ENCODE measurements around the gene TAPBPL.
"Not testable (repeated sequence)": the region's sequence is repeated elsewhere in the genome, so short reads cannot be mapped to it uniquely, and the experiment has no call there.

The TAPBPL gene

DNA sequence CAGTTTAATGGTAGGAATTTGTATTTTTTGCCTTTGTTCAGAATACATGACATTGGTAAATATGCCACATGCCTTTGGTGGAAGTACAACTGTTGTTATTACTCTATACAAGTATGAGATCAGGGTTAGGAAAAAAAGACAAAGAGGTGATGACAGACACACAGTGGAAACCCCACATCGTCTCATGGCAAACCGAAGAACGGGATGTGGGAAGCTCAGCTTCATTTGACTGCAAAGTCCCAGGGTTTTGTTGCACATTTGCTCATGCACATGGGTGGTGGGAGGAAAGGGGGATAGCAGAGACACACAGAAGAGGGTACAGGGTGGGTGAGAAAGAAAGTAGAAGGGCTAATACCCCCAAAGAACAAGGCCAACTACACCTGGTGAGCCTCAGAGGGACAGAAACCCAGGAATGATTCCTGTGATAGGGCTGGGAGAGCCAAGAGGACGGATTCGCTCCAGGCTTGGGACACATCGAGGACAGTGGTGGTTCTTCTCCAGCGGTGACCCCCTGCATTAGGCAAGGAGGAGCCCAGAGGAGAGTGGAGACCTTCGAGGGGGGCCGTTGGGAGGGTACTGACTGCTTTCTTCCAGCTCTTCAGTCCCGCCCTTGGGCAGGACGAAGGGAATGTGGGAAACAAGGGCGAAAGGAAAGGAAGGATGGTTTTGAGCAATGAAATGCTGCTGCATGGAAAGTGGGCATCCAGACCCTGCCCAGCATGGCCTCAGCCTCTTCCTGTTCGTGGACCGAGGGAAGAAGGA, 10.6 kb downstream of the TAPBPL start:
- Histone ChIP-seq H3K27ac (ENCODE audit: low read depth, low read length) (no peak overlapping the region), H3K4me3 (ENCODE audit: low read depth in 1 of 5, low read length in 5 of 5) (no peak overlapping the region), H3K27me3 (ENCODE audit: control insufficient read depth in 5 of 5, insufficient read depth in 4 of 5, low read length in 5 of 5) (no peaks in the 10 kb centered on the region), H3K36me3 (ENCODE audit: control insufficient read depth in 5 of 5, insufficient read depth in 5 of 5, low read length in 5 of 5) (peaks cover 7 to 86% (median 73%) of the 10 kb centered on the region in 5 donors), H3K4me1 (ENCODE audit: control insufficient read depth in 5 of 5, insufficient read depth in 5 of 5, low read length in 5 of 5) (peaks cover 0 to 29% (median 5%) of the 10 kb centered on the region in 5 donors), H3K9me3 (ENCODE audit: control insufficient read depth in 5 of 5, low read length in 5 of 5) (no peaks in the 10 kb centered on the region), H3K9ac (ENCODE audit: low read length in 5 of 5) (peak overlapping the region in 1 of 5 donors; percentile 23)

DNA sequence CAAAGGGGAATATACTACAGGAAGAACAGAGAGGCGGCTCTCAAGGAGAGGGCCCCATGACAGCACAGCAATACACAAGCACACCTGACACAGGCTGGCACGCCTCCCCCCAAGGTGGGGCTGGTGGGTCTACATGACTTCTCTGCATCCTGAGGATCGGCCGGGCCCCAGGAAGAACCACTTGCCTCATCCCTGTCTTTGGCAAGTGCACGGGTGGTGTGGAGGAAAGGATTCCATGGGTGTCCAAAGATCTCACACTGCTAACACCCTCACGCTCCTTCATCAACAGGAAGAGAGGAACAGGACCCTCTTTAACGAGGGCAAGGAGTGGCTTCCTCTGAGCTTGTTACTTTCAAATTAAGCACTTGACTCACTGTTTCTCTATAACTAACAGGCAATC, 11.4 kb downstream of the TAPBPL start:
- peaks cover 0 to 29% (median 5%) of the 10 kb centered on the region in 5 donors for H3K4me1 ChIP-seq (ENCODE audit: control insufficient read depth in 5 of 5, insufficient read depth in 5 of 5, low read length in 5 of 5)
- H3K4me3 ChIP-seq (ENCODE audit: low read depth in 1 of 5, low read length in 5 of 5): no peak overlapping the region
- H3K9ac ChIP-seq (ENCODE audit: low read length in 5 of 5): no peak overlapping the region
- H3K9me3 ChIP-seq (ENCODE audit: control insufficient read depth in 5 of 5, low read length in 5 of 5): no peaks in the 10 kb centered on the region
- no peaks in the 10 kb centered on the region for H3K27me3 ChIP-seq (ENCODE audit: control insufficient read depth in 5 of 5, insufficient read depth in 4 of 5, low read length in 5 of 5)
- peaks cover 7 to 78% (median 67%) of the 10 kb centered on the region in 5 donors for H3K36me3 ChIP-seq (ENCODE audit: control insufficient read depth in 5 of 5, insufficient read depth in 5 of 5, low read length in 5 of 5)
- H3K27ac ChIP-seq (ENCODE audit: low read depth, low read length): no peak overlapping the region

- H3K27me3 ChIP-seq (ENCODE audit: control insufficient read depth in 5 of 5, insufficient read depth in 4 of 5, low read length in 5 of 5): no peaks in the 10 kb centered on the region
- no peaks in the 10 kb centered on the region for H3K9me3 ChIP-seq (ENCODE audit: control insufficient read depth in 5 of 5, low read length in 5 of 5)
- H3K9ac ChIP-seq (ENCODE audit: low read length in 5 of 5): no peak overlapping the region
- peaks cover 0 to 29% (median 7%) of the 10 kb centered on the region in 5 donors for H3K4me1 ChIP-seq (ENCODE audit: control insufficient read depth in 5 of 5, insufficient read depth in 5 of 5, low read length in 5 of 5)
- no peak overlapping the region for H3K27ac ChIP-seq (ENCODE audit: low read depth, low read length)
- H3K36me3 ChIP-seq (ENCODE audit: control insufficient read depth in 5 of 5, insufficient read depth in 5 of 5, low read length in 5 of 5): peaks cover 7 to 71% (median 61%) of the 10 kb centered on the region in 5 donors
- H3K4me3 ChIP-seq (ENCODE audit: low read depth in 1 of 5, low read length in 5 of 5): no peak overlapping the region
Measured at GRCh38 chr12:6463858-6464257, 12.0 kb downstream of the TAPBPL start.

DNA sequence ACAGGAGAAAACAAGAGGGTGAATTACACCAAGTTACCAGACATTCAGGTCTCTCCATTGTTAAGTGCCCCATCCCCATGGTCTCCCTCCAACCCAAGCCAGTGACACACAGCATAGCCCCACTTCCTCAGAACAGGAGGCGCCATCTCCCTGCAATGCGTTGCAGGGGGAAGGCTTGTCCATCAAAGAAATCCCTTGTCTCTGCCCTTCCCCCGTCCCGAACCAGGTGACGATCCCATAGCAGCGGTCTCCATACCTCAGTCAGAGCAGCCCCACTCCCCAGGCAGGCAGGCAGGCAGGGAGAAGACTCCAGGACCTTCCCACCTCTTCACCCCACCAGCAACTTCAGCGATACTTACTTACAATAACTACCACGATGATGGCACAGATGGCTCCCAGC, 12.7 kb downstream of the TAPBPL start:
- Histone ChIP-seq H3K27ac (ENCODE audit: low read depth, low read length) (no peak overlapping the region), H3K9ac (ENCODE audit: low read length in 5 of 5) (no peak overlapping the region), H3K27me3 (ENCODE audit: control insufficient read depth in 5 of 5, insufficient read depth in 4 of 5, low read length in 5 of 5) (no peaks in the 10 kb centered on the region), H3K4me1 (ENCODE audit: control insufficient read depth in 5 of 5, insufficient read depth in 5 of 5, low read length in 5 of 5) (peaks cover 0 to 36% (median 14%) of the 10 kb centered on the region in 5 donors), H3K4me3 (ENCODE audit: low read depth in 1 of 5, low read length in 5 of 5) (no peak overlapping the region), H3K9me3 (ENCODE audit: control insufficient read depth in 5 of 5, low read length in 5 of 5) (no peaks in the 10 kb centered on the region), H3K36me3 (ENCODE audit: control insufficient read depth in 5 of 5, insufficient read depth in 5 of 5, low read length in 5 of 5) (peaks cover 3 to 65% (median 55%) of the 10 kb centered on the region in 5 donors)

- Histone ChIP-seq H3K27me3 (ENCODE audit: control insufficient read depth in 5 of 5, insufficient read depth in 4 of 5, low read length in 5 of 5) (no peaks in the 10 kb centered on the region), H3K27ac (ENCODE audit: low read depth, low read length) (no peak overlapping the region), H3K9me3 (ENCODE audit: control insufficient read depth in 5 of 5, low read length in 5 of 5) (no peaks in the 10 kb centered on the region), H3K36me3 (ENCODE audit: control insufficient read depth in 5 of 5, insufficient read depth in 5 of 5, low read length in 5 of 5) (peaks cover 3 to 55% (median 47%) of the 10 kb centered on the region in 5 donors), H3K4me3 (ENCODE audit: low read depth in 1 of 5, low read length in 5 of 5) (no peak overlapping the region), H3K9ac (ENCODE audit: low read length in 5 of 5) (no peak overlapping the region), H3K4me1 (ENCODE audit: control insufficient read depth in 5 of 5, insufficient read depth in 5 of 5, low read length in 5 of 5) (peaks cover 4 to 42% (median 22%) of the 10 kb centered on the region in 5 donors)
Measured at GRCh38 chr12:6465467-6466183, 13.8 kb downstream of the TAPBPL start.

GRCh38 chr12:6466184-6466573, 14.3 kb downstream of the TAPBPL start:
- Histone ChIP-seq H3K4me1 (ENCODE audit: control insufficient read depth in 5 of 5, insufficient read depth in 5 of 5, low read length in 5 of 5) (peaks cover 4 to 39% (median 22%) of the 10 kb centered on the region in 5 donors), H3K9me3 (ENCODE audit: control insufficient read depth in 5 of 5, low read length in 5 of 5) (no peaks in the 10 kb centered on the region), H3K4me3 (ENCODE audit: low read depth in 1 of 5, low read length in 5 of 5) (no peak overlapping the region), H3K36me3 (ENCODE audit: control insufficient read depth in 5 of 5, insufficient read depth in 5 of 5, low read length in 5 of 5) (peaks cover 3 to 50% (median 42%) of the 10 kb centered on the region in 5 donors), H3K9ac (ENCODE audit: low read length in 5 of 5) (no peak overlapping the region), H3K27ac (ENCODE audit: low read depth, low read length) (no peak overlapping the region), H3K27me3 (ENCODE audit: control insufficient read depth in 5 of 5, insufficient read depth in 4 of 5, low read length in 5 of 5) (no peaks in the 10 kb centered on the region)

- H3K9me3 ChIP-seq (ENCODE audit: control insufficient read depth in 5 of 5, low read length in 5 of 5); H3K9ac ChIP-seq (ENCODE audit: low read length in 5 of 5); H3K27ac ChIP-seq (ENCODE audit: low read depth, low read length); H3K4me3 ChIP-seq (ENCODE audit: low read depth in 1 of 5, low read length in 5 of 5); H3K27me3 ChIP-seq (ENCODE audit: control insufficient read depth in 5 of 5, insufficient read depth in 4 of 5, low read length in 5 of 5): not testable (repeated sequence)
- Histone ChIP-seq H3K4me1 (ENCODE audit: control insufficient read depth in 5 of 5, insufficient read depth in 5 of 5, low read length in 5 of 5) (peaks cover 4 to 36% (median 23%) of the 10 kb centered on the region in 5 donors), H3K36me3 (ENCODE audit: control insufficient read depth in 5 of 5, insufficient read depth in 5 of 5, low read length in 5 of 5) (peaks cover 3 to 44% (median 36%) of the 10 kb centered on the region in 5 donors)
Measured at GRCh38 chr12:6466751-6467150, 14.9 kb downstream of the TAPBPL start.

DNA sequence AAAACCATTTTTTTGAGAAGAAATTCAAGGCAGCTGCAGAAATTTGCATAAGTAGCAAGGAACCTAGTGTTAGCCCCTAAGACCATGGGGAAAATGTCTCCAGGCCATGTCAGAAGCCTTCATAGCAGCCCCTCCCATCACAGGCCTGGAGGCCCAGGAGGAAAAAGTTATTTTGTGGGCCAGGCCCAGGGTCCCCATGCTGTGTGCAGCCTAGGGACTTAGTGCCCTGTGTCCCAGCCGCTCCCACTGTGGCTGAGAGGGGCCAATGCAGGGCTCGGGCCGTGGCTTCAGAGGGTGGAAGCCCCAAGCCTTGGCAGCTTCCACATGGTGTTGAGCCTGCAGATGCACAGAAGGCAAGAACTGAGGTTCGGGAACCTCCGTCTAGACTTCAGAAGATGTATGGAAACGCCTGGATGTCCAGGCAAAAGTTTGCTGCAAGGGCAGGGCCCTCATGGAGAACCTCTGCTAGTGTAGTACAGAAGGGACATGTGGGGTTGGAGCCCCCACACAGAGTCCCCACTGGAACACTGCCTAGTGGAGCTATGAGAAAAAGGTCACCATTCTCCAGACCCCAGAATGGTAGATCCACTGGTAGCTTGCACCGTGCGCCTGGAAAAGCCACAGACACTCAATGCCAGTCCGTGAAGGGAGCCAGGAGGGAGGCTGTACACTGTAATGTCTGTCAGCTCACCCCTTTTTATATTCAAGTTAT, 15.9 kb downstream of the TAPBPL start:
- not testable (repeated sequence) for H3K9me3 ChIP-seq (ENCODE audit: control insufficient read depth in 5 of 5, low read length in 5 of 5); H3K4me3 ChIP-seq (ENCODE audit: low read depth in 1 of 5, low read length in 5 of 5); H3K27me3 ChIP-seq (ENCODE audit: control insufficient read depth in 5 of 5, insufficient read depth in 4 of 5, low read length in 5 of 5); H3K27ac ChIP-seq (ENCODE audit: low read depth, low read length); H3K9ac ChIP-seq (ENCODE audit: low read length in 5 of 5)
- Histone ChIP-seq H3K4me1 (ENCODE audit: control insufficient read depth in 5 of 5, insufficient read depth in 5 of 5, low read length in 5 of 5) (peaks cover 4 to 28% (median 23%) of the 10 kb centered on the region in 5 donors), H3K36me3 (ENCODE audit: control insufficient read depth in 5 of 5, insufficient read depth in 5 of 5, low read length in 5 of 5) (peaks cover 3 to 34% (median 26%) of the 10 kb centered on the region in 5 donors)

- H3K9me3 ChIP-seq (ENCODE audit: control insufficient read depth in 5 of 5, low read length in 5 of 5): no peaks in the 10 kb centered on the region
- H3K9ac ChIP-seq (ENCODE audit: low read length in 5 of 5): no peak overlapping the region
- H3K4me3 ChIP-seq (ENCODE audit: low read depth in 1 of 5, low read length in 5 of 5): no peak overlapping the region
- H3K36me3 ChIP-seq (ENCODE audit: control insufficient read depth in 5 of 5, insufficient read depth in 5 of 5, low read length in 5 of 5): peaks cover 3 to 29% (median 21%) of the 10 kb centered on the region in 5 donors
- H3K27me3 ChIP-seq (ENCODE audit: control insufficient read depth in 5 of 5, insufficient read depth in 4 of 5, low read length in 5 of 5): no peaks in the 10 kb centered on the region
- H3K27ac ChIP-seq (ENCODE audit: low read depth, low read length): no peak overlapping the region
- H3K4me1 ChIP-seq (ENCODE audit: control insufficient read depth in 5 of 5, insufficient read depth in 5 of 5, low read length in 5 of 5): peaks cover 4 to 26% (median 21%) of the 10 kb centered on the region in 5 donors
Measured at GRCh38 chr12:6468283-6468575, 16.4 kb downstream of the TAPBPL start.

- H3K36me3 ChIP-seq (ENCODE audit: control insufficient read depth in 5 of 5, insufficient read depth in 5 of 5, low read length in 5 of 5): peaks cover 0 to 21% (median 14%) of the 10 kb centered on the region in 5 donors
- H3K9ac ChIP-seq (ENCODE audit: low read length in 5 of 5): no peak overlapping the region
- no peak overlapping the region for H3K27ac ChIP-seq (ENCODE audit: low read depth, low read length)
- no peaks in the 10 kb centered on the region for H3K9me3 ChIP-seq (ENCODE audit: control insufficient read depth in 5 of 5, low read length in 5 of 5)
- H3K27me3 ChIP-seq (ENCODE audit: control insufficient read depth in 5 of 5, insufficient read depth in 4 of 5, low read length in 5 of 5): no peaks in the 10 kb centered on the region
- H3K4me3 ChIP-seq (ENCODE audit: low read depth in 1 of 5, low read length in 5 of 5): peak overlapping the region in 1 of 5 donors; percentile 75
- H3K4me1 ChIP-seq (ENCODE audit: control insufficient read depth in 5 of 5, insufficient read depth in 5 of 5, low read length in 5 of 5): peaks cover 4 to 23% (median 20%) of the 10 kb centered on the region in 5 donors
Measured at GRCh38 chr12:6469092-6469491, 17.2 kb downstream of the TAPBPL start.
